ENCODE results near the gene GRHPR. TPM values are rescaled to one million over a fixed set of nuclear protein-coding genes. Genes with fewer than 3 reads are reported as not detected.

GRHPR gene
- total and polyA plus RNA-seq, 10 of the 15 experiments (the other 5 are each of a cell fraction or from before 2014, with no cell fraction given), result 52.4 to 194 (median 126) TPM

- ATAC-seq, result peak; percentile 76
- H3K9me3 ChIP-seq (replicated peaks; ENCODE audit: control insufficient read depth, insufficient read depth, low read length), result no peaks in the 10 kb centered on the region
- intact Hi-C loops (cut with micrococcal nuclease; ENCODE audit: unreplicated experiment) (loop anchor here (1.0 to 10.0 kb wide), 10 partner anchors 31 to 534 kb away; no protein-coding TSS in a partner anchor), in situ Hi-C loops (cut with MboI) (no loop called here)
- peak overlapping the region; percentile 100 for H3K27ac ChIP-seq (ENCODE audit: control insufficient read depth, insufficient read depth)
- peak; percentile 100 for DNase-seq (ENCODE audit: low read depth, low spot score)
- ChIA-PET CTCF (interaction anchor here (0.8 to 15.1 kb wide), 14 partner anchors 11 to 535 kb away, joined by 3 to 220 read pairs (median 12); no protein-coding TSS in a partner anchor), RAD21 (ENCODE audit: unreplicated experiment) (interaction anchor here (0.5 to 7.5 kb wide), 12 partner anchors 10 to 414 kb away, joined by 3 to 126 read pairs (median 4); partner anchors contain the start of gene ZBTB5), POLR2A (interaction anchor here (0.6 to 15.5 kb wide), 8 partner anchors 27 to 413 kb away, joined by 3 to 212 read pairs (median 4); no protein-coding TSS in a partner anchor), SMC1A (ENCODE audit: uncharacterized antibody, unreplicated experiment) (interaction anchor here (0.8 to 4.7 kb wide), 15 partner anchors 9 to 416 kb away, joined by 3 to 23 read pairs (median 5); no protein-coding TSS in a partner anchor)
- H3K9ac ChIP-seq (ENCODE audit: control insufficient read depth, insufficient read depth, low read length), result peak overlapping the region; percentile 92
- H3K4me2 ChIP-seq (ENCODE audit: control insufficient read depth, insufficient read depth), result peak overlapping the region; percentile 92
- peak; percentile 98 for FAIRE-seq
- no peaks in the 10 kb centered on the region for H3K27me3 ChIP-seq (replicated peaks in 1 of 2; ENCODE audit: control insufficient read depth in 2 of 2, insufficient read depth in 2 of 2, low read length in 1 of 2)
- H3K36me3 ChIP-seq (ENCODE audit: control insufficient read depth in 2 of 2, insufficient read depth in 2 of 2, low read length in 1 of 2), result no peaks in the 10 kb centered on the region
- H4K20me1 ChIP-seq (ENCODE audit: control insufficient read depth, insufficient read depth), result no peaks in the 10 kb centered on the region
- H3K4me3 ChIP-seq, result peak overlapping the region; percentile 57; the same call in 1 of the 2 replicates
- BruUV-seq (replicated peaks), result no TSS peak
- 1% methylated on average over 22 of the region's 22 CpGs for WGBS (ENCODE audit: insufficient coverage, insufficient replicate concordance, low lambda C conversion rate, missing lambda C conversion rate)
- H3K4me1 ChIP-seq (ENCODE audit: control insufficient read depth, insufficient read depth, low read length), result peaks cover 66% of the 10 kb centered on the region
- H3K79me2 ChIP-seq (ENCODE audit: control insufficient read depth, insufficient read depth, low read length), result peaks cover 46% of the 10 kb centered on the region
- no peak overlapping the region for H2AFZ ChIP-seq (ENCODE audit: control insufficient read depth, low read depth, low read length)
- TF ChIP-seq ZNF687 (IDR thresholded peaks at IDR 0.05) (peak; percentile 100), CEBPB (IDR thresholded peaks at IDR 0.05; ENCODE audit: borderline replicate concordance in 1 of 2, low read depth in 2 of 2, low read length in 2 of 2) (no peak), REST (IDR thresholded peaks at IDR 0.05; ENCODE audit: low read depth, low read length) (no peak), MXI1 (IDR thresholded peaks at IDR 0.05; ENCODE audit: low read depth, low read length) (peak; percentile 90), LARP7 (IDR thresholded peaks at IDR 0.05) (peak; percentile 35; the same call in 1 of the 2 replicates), HDAC2 (IDR thresholded peaks at IDR 0.05) (no peak), JUNB (IDR thresholded peaks at IDR 0.05) (peak; percentile 99), ZNF622 (IDR thresholded peaks at IDR 0.05) (no peak), RUNX3 (IDR thresholded peaks at IDR 0.05; ENCODE audit: low read length) (no peak), POLR2AphosphoS2 (IDR thresholded peaks at IDR 0.05; ENCODE audit: low read depth, low read length) (no peak; the same call in 1 of the 2 replicates), SRF (IDR thresholded peaks at IDR 0.05; ENCODE audit: low read depth in 2 of 2, low read length in 2 of 2) (peak in 1 of 2 experiments; percentile 62; a peak in 2 of 4 replicates), NFXL1 (IDR thresholded peaks at IDR 0.05; ENCODE audit: borderline replicate concordance) (no peak), SMAD5 (IDR thresholded peaks at IDR 0.05; ENCODE audit: low read depth) (peak; percentile 90), FOXK2 (IDR thresholded peaks at IDR 0.05) (no peak)
- TF ChIP-seq, protein P1, sequence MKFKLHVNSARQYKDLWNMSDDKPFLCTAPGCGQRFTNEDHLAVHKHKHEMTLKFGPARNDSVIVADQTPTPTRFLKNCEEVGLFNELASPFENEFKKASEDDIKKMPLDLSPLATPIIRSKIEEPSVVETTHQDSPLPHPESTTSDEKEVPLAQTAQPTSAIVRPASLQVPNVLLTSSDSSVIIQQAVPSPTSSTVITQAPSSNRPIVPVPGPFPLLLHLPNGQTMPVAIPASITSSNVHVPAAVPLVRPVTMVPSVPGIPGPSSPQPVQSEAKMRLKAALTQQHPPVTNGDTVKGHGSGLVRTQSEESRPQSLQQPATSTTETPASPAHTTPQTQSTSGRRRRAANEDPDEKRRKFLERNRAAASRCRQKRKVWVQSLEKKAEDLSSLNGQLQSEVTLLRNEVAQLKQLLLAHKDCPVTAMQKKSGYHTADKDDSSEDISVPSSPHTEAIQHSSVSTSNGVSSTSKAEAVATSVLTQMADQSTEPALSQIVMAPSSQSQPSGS (IDR thresholded peaks at IDR 0.05; ENCODE audit: low read length), result no peak
Measured at GRCh38 chr9:37408933-37409710, 13.4 kb upstream of the GRHPR start.

All from GM12878 (cell line).